Fibroblast of the conjunctiva (primary cell): Measurements from ENCODE around the gene COL16A1.

ENCODE experiments used
- DNase-seq: peaks from one replicate; pipeline ENCODE4 v3.0.0-alpha.2; 2010; ENCODE audit warnings: low read depth

COL16A1 gene

DNA sequence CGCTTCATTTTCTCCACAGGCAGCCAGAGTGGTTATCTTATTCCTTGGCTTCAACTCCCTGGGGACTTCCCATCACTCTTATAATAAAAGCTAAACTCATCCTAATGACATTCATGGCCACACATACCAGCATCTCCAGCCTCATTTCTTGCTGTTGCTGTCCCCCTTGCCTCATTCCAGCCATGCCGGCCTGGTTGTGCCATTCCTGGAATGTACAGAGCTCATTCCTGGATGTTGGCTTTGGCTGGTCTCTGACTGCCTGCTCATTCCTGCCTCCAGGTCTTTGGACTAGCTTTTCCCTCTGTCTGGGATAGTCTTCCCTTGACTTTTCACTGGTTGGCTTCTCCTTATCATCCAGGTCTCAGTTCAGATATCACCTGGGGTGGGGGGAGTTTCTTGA, 56.7 kb downstream of the COL16A1 start:
- no peak for DNase-seq

DNA sequence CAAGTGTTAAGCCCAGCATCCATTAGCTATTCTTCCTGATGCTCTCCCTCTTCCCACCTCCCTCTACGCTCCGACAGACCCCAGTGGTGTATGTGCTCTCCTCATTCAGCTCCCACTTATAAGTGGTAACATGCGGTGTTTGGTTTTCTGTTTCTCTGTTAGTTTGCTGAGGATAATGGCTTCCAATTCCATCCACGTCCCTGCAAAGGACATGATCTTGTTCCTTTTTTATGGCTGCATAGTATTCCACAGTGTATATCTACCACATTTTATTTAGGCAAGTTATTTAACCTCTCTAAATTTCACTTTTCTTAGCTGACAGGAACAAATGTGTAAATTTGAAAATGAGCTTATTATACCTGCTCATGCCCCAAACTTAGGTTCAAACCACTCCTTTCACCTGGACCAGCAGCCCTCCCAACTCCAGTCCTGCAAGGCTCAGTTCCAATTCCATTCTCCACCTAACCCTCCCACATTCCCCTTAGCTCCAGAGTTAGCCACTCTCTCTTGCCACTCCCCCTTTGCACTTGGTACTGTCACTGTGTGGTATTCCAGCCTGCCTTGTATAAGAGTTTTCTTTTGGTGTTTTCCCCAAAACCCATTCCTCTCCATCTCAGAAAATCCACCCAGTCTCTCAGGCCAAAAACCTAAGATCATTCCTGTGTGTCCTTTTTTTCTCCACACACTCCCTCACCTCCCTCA, 57.4 kb downstream of the COL16A1 start:
- DNase-seq = no peak

DNA sequence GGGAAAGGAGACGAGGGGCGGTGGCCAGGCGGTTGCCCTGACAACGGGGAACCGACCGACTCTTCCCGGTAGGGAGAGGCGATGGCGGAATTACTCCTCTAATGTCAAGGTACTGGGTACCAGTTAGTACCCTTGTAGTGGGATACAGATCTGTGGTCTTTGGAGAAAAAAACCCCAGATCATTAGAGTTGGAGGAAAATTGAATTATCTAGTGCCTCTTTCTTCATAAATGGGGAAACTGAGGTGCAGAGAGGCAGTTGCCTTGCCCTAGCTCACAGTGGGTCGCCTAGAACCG, 58.6 kb downstream of the COL16A1 start:
- DNase-seq = no peak

DNA sequence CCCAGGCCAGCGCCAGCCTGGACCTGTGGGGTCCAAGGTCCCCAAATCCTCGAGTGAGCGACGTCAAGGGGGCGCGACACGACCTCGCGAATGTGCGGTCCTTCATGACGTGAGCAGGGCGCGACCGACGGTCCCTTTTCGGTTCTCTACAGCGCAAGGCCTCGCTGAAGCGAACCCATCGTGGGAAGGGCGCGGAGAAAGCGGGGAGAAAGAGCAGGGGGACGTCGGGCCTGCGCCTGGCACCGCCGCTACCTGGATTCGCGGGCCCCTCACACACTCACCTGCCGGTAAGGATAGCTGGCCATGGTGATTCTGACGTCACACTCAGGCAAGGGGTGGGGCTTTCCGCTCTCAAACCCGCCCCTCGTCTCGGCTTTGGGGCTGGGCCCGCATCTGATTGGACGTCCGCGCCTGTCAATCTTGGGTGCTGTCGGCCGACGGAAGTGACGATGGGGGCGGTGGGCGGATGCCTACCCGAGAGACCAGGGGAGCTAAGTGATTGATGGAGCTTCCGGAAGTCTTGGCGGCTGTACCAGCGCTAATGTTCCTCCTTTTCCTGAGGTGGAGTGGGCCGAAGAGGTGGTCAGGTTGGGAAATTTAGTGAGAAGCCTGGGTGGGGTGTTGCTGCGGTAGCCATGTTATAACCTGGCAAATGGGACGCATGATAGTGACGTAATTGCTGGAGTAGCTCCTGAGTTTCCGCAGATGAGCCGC, 59.1 kb downstream of the COL16A1 start, which contains the start of gene PEF1:
TSS of gene PEF1 (minus strand) at position 317 of the 714 bp plus-strand sequence. CDS start at position 305, 12 bp downstream.
- peak; percentile 96 for DNase-seq

DNA sequence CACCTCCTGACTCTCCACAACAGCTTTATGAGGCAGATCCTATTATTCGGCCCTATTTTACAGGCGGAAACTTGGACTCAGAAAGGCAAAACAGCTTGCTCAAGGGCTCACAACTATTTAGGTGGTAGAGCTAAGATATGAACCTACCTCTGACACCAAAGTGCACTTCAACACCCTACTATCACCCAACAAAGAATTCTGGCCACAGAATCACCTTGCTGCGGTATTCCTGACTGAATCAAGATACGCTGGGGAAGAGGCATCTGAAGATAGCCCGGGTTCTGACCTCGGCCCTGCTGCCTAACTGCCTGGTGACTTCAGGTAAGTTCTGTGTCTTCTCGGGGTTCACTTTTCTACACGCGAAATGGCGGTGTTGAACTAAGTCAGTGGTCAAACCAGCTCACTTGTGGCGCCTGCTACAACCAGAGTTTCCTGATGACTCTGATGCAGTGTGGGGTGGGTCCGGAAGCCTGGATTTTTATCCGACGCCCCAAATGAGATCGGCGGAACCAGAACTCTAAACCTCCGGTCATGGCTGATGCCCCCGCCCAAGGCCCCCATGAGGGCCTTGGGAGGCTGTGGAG, 59.7 kb downstream of the COL16A1 start:
- DNase-seq = no peak

DNA sequence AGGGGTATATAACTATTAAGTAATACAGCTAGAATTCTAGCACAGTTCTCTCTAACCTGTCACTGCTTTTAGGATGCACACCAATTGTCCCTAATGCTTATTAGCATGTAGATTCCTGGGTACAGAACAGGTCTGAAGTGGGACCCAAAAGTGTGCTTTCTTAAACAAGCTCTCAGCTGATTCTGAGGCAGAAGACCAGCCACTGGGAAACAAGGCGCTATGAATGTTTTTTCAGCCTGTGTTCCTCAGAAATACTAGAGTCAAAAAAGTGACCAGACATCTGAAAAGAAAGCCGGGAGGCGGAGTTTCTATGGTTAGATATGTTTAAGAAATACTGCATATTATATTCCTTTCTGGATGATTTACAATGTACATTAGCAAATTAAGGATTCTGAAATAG, 60.9 kb downstream of the COL16A1 start:
- no peak for DNase-seq

DNA sequence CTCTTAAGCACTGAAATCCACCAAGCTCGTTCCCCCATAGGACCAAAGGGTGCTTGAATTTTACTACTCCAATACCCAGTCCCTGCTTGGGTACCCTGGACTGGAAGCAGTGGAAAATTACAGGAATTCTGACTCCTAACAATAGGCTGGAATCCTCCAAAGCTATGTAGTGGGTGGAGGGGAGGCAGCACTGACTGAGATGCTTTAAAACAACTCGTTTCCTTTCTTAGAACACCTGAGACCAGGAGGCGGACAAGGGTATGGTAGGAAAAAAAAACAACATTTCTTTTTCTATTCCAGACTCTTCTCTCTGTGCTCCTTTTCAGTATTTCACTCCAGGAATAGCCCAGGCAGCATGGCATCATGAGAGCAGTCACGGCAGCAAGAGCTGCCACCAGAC, 61.5 kb downstream of the COL16A1 start:
- no peak for DNase-seq

DNA sequence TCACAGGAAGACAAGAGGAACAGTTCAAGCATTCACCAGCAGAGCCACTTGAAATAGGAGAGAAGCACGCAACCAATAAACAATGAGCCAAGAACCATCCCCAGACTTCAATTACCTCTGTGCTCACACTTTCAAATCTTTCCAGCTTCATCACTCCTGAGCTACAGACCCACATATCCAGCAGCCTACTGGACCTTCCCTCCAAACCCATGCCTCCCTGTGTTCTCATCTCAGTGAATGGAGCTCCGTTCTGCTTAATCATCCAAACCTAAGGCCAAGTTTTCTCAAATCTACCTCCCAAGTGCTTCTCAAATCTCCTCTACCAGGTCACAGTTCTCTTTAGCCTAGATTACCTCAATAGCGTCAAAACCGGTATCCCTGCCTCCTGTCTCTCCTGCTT, 62.9 kb downstream of the COL16A1 start:
- no peak for DNase-seq

DNA sequence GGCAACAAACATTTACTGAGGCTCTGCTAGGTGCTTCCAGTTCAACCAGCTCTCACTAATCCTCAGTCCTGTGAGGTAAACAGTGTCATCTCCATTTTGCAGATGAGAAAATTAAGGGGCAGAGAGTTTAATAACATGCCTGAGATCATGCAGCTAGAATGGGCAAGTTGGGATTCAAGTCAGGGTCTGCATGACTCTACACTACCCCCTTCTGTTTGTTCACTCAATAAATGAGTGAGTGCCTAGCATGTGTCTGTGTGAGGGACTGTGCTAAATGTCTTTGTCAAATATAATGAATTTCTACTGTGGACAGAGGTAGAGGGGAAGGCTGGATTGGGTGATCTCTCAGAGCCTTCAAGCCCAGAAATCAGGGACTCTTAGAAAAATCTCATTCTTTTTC, 63.6 kb downstream of the COL16A1 start:
- DNase-seq = no peak

DNA sequence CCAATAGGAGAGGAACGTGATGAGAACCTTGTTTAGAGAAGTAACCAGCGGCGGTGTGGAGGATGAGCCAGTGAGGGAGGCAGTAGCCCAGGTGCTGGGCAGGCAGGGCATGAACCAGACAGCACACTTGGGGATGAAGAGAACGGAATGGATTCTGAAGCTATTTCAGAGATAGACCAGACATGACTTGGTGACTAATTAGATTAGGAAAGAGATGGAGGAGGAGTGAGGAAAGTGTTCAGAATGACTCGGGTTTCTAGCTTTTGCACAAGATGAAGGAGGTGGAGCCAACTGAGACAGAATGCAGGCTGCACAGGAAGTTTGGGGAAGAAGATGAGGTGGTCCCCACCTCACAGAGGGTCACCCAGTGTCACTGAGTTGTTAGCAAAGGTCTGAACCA, 64.3 kb downstream of the COL16A1 start:
- DNase-seq = peak; percentile 13

DNA sequence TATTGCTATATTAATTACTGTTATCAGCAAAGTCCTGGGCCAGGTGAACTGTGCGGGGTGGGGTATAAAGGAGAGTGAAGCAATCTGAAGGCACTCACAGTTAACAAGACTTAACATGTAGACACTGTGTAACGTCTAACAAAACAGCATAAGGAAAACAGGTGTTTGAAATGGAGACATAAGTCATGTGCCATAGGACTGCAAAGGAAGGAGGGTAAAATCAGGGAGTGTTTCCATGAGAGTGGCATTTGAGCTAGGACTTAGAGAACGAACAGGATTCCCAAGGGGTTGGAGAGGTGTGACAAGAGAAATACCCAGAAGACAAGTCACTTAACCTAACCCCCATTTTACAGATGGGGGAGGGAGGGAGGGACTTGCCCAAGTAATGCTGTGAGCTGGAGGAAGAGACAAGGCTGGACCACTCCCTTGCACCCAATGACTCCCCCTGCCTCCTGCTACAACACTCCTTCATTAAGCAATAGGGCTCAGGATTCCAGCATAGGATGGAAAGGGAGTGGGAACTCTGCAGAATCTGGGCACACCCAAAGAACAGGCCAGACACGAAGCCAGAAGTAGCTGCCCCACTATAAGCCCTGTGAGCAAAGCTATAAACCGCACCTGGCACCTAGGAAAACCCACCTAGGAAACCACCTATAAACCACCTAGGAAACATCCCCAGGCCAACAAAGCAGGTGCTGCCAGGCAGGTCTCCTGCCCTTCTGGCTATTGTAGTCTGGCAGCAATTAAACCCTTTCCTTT, 65.7 kb downstream of the COL16A1 start:
- DNase-seq = no peak

DNA sequence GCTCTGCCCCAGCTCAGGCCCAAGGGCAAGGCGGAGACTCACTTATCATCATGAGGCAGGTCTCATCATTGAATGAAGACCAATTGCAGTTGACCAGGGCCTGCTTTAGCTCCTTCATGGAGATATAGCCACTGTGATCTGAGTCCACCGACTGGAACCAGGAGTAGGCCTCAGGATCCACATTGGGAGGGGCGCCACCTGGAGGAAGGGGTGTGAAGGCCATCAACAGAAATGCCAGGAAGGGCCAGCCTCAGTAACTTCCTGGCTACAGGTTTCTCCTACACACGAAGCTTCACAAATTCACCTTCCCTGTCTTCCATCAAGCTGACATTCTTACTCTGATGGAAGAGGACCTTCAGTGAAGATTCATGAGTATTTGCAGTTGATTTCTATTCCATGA, 70.7 kb downstream of the COL16A1 start:
- no peak for DNase-seq

DNA sequence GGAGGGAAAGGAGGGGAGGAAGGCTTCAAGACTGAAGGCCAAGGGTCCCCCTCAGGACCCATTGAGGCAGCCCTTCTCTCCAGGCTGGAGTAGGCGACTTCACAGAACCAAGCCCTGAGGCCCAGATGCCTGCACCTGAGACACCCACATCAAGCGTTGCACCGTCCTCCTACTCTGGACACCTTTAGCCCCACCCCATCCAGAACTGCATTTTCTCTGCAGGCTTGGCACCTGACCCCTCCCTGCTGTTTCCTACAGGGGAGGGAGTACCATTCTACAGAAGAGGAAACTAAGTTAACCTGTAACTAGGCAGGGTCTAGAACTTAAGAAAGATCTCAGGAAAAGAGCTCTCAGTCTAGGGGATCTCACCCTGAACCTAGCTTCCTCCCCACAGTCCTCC, 71.2 kb downstream of the COL16A1 start:
- DNase-seq = no peak

DNA sequence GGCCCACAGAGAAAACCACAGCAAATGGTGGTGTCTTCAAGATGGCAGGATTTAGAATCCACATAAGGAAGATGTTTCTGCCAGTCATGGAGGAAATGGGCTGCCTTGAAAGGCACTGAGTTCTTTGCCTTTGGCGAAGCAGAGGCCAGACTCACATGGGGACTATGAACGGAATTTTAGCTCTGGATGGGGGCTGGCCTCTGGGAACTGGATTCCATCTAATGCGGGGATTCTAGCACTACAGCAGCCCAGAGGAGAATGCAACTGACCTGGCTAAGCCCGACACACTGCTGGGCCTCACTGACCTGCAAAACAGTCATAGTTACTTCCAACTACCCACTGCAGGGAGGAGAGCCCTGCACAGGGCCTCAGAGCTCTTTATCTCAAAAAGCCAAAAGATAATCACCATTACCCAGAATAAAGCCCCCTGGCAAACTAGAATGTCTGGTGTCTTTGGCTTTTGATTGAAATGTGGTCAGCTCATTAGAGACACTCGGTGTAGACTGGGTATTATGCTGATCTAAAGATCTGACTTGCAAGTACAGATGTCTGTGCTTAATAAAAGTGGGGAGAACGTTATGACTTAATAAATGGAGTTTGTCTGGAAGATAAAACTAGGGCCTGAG, 74.8 kb downstream of the COL16A1 start:
- DNase-seq = no peak

DNA sequence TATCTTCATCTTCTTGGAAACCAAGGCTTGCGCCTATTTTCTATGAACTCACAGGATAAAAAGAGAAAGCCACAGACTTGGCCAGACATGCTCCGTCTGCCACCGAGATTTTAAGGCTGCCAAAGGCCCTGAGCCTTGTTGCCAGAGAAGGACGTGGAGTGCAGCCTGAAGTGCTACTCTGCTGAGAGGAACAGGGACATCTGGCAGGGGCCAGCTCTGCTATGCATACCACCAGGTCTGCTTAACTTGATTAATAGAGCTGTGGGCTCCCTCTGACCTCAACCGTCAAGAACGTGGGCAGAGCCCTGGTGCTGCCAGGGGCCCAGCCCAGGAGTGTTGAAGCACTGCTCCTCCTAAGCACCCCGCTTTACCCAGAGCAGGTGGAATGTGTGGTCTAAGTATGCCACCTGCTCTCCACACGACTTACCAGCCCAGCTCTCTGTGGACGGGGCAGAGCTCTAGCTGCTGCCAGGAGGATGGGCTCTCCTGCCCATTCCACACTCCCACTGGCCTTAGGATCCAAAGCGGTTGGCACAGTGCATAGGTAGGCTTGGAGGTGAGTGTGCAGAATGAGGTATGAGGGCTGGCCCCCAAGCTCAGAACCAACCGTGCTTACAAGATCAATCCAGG, 75.8 kb downstream of the COL16A1 start:
- no peak for DNase-seq

DNA sequence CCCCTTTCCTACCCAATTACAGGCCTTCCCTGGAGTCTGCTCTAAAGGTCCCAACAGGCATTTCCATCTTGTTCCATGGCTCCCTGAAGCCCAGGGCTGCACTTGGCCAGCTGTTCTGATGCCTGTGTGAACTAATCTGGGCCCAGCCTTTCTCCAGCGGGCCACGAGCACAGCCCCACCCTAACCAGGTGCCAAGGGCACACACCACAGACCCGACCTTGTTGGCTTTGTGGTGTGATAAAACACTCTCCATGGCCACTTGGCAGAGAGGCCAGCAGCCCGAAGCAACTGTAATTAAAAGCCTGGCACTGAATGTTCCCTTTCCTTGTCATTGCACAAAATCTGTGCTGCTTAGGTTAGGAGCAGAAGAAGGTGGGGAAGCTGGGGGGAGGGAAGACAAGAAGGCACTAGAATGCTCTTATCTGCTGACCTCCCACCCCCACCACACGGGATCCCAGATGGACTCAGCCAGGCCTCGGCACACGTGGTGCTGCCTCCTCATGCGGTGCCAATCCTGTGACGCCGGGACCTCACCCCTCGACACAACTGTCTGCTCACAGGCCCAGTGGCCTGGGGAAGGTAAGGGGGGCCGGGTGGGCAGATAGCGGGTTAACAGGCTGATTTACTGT, 76.4 kb downstream of the COL16A1 start:
- no peak for DNase-seq

DNA sequence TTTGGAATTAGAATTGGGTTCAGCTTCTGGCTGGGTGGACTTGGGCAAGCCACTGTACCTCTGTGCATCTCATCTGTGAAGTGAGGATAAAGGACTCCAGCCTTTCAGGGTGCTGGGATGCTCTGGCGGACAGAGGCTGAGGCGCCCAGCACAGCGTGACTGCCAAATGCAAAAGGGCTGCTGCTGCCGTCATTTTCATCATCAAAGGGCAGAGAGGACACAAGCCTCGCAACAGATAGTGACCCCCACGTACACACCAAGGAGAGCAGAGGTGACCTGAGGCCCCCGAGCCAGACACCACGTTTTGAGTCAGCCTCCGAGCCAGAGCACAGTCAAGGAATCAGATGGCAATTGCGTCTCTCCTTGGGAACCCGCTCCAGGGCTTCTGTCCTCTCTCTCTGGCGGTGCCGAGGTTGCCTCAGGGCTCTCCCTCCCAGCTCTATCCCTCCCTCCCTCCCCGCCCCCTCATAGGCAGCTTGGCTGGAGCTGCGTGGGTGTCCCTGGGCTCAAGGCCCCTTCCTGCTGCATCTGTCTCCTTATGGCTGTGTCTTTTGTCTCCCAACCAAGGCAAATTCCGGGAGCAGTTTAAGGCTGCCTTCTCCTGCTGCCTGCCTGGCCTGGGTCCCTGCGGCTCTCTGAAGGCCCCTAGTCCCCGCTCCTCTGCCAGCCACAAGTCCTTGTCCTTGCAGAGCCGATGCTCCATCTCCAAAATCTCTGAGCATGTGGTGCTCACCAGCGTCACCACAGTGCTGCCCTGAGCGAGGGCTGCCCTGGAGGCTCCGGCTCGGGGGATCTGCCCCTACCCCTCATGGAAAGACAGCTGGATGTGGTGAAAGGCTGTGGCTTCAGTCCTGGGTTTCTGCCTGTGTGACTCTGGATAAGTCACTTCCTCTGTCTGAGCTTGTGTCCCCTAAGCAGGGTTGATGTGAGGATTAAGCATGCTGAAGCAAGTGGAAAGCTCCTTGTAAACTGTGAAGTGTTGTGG, 77.3 kb downstream of the COL16A1 start:
- no peak for DNase-seq

DNA sequence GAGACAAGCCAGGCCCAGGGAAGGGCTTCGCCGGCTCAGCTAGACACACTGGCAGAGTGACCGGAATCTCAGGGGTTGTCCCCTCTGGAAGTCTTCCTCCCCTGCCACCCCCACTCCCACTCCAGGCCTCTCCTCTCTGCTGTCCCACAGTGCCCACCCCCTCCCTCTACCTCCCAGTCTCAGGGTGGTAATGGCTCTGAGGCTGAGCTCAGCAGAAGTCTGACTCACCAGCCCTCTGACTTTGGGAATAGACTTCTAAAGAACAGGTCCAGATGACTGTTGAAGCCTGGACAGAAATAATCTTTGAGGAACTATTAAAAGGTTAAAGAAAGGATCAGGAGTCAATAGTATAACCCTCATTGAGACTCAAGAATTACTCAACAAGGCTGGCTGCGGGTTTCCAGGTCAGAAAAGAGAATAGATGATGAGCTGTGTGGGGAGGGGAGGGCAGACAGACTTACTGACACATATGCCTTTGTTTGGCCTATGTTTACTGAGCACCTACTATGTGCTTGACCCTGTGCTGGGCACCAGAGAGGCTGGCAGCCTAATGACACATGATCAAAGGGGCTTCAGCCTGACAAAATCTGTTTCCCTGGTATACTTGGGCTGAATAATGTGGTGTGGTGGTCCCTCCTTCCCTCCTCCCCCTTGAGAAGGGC, 78.1 kb downstream of the COL16A1 start:
- DNase-seq = no peak

DNA sequence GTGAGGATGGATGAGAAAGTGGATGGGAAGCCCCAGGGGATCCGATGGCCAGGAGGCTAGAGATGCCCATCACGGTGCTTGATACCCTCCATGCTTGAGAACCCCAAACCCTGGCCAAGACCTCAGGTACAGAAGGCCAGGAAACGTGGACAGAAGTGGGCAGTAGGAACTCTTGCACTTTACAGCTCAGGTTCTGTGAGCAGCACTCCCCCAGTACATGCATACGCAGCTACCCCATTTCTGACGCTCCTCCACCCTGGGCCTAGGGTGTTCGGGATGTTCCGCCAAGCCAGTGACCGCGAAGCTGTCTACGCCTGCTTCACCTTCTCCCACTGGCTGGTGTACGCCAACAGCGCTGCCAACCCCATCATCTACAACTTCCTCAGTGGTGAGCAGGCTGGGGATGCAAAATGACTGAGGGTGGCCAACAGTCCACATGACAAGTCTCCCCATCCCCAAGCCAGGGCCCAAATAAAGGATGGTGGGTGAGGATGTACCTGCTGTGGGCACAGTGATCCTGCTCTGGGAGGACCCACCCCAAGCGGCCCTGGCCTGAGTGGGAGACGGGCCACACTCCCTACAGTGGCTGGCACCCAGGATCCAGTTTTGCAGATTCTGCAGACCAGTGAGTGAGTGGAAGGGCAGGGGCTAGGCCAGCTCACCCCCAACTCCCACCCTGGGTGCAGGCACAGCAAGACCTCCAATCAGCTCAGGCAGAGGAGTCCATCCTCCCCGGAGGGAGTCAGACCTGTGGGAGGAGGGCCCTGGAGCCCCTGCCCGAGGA, 78.9 kb downstream of the COL16A1 start:
- no peak for DNase-seq
